Breast epithelium (tissue), 3 donors: ENCODE data around the gene FHIT.

Source experiments
- CTCF ChIP-seq, 3 donors: fragments of 450-650 bp; IDR thresholded peaks; one replicate each; pipeline ENCODE4 v1.5.1; 2016 to 2017; ENCODE audit warnings: antibody characterized with exemption in 3 of 3, mild to moderate bottlenecking in 3 of 3, moderate library complexity in 3 of 3
- POLR2A ChIP-seq: fragments of 450-650 bp; IDR thresholded peaks from one replicate; pipeline ENCODE4 v1.6.1; 2016; ENCODE audit warnings: antibody characterized with exemption, mild to moderate bottlenecking, moderate library complexity
- POLR2AphosphoS5 ChIP-seq, 3 donors: sonication (generic); formaldehyde crosslinking; IDR thresholded peaks; one replicate each; pipeline ENCODE4 v1.6.1; 2017; ENCODE audit warnings: antibody characterized with exemption in 3 of 3

DNA sequence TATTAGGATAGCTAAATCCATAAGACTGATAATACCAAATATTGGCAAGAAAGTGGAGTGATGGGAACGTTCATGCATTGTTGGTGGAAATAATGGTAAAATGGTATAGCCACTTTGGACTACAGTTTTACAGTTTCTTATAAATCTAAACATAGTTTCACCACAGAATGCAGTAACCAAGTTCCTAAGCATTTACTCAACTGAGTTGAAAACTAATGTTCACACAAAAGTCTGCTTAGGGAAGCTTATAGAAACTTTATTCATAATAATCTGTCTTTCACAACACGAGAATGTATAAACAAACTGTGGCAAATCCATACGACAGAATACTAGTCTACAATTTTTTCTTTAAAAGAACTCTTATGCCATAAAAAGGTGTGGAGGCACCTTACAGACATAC lies 969.3 kb downstream of the FHIT start:
- no peak for TF ChIP-seq POLR2A
- no peak for TF ChIP-seq CTCF (IDR thresholded peaks at IDR 0.05)
- TF ChIP-seq POLR2AphosphoS5 (IDR thresholded peaks at IDR 0.05): no peak
